ENCODE data around the gene CDX1.

GRCh38 chr5:150182774-150183173 lies 16.2 kb downstream of the CDX1 start:
- TF ChIP-seq CTCF (IDR thresholded peaks at IDR 0.05; ENCODE audit: insufficient read depth, low read length) (no peak), POLR2AphosphoS5 (IDR thresholded peaks at IDR 0.05; ENCODE audit: low read depth) (no peak), GABPA (IDR thresholded peaks at IDR 0.05; ENCODE audit: low read depth) (no peak)

Data from HL-60 (cell line).